Measurements from ENCODE around the gene USH2A. TPM values are rescaled to one million over a fixed set of nuclear protein-coding genes. Genes with fewer than 3 reads are reported as not detected.

USH2A gene
- total and polyA plus RNA-seq, 11 donors = 0.03 to 4.7 (median 1.7) TPM

- H3K9me3 ChIP-seq = no peaks in the 10 kb centered on the region
- WGBS, 4 donors = 68 to 81% (median 73%) methylated on average over 5 of the region's 5 CpGs
- ATAC-seq (no peak), DNase-seq (no peak)
- no peaks in the 10 kb centered on the region for H3K4me1 ChIP-seq
- no peak overlapping the region for H3K27ac ChIP-seq
- no peak for TF ChIP-seq CTCF (IDR thresholded peaks at IDR 0.05)
- no peak for TF ChIP-seq POLR2A (IDR thresholded peaks at IDR 0.05)
- H3K36me3 ChIP-seq = no peaks in the 10 kb centered on the region
- intact Hi-C loops (cut with DNase I) = no loop called here
- no peak overlapping the region for H3K4me3 ChIP-seq
- no peaks in the 10 kb centered on the region for H3K27me3 ChIP-seq
Observed at GRCh38 chr1:216081445-216081844, 341.8 kb downstream of the USH2A start.

- Histone ChIP-seq H3K4me1 (no peaks in the 10 kb centered on the region), H3K4me3 (no peak overlapping the region), H3K27ac (no peak overlapping the region), H3K36me3 (no peaks in the 10 kb centered on the region), H3K9me3 (no peaks in the 10 kb centered on the region), H3K27me3 (no peaks in the 10 kb centered on the region)
- intact Hi-C loops (cut with DNase I) = no loop called here
- TF ChIP-seq POLR2A (IDR thresholded peaks at IDR 0.05) (no peak), CTCF (IDR thresholded peaks at IDR 0.05) (no peak)
- ATAC-seq = no peak
- no peak for DNase-seq
- 77 to 84% (median 80%) methylated on average over 2 of the region's 2 CpGs for WGBS, 4 donors
Observed at GRCh38 chr1:216076751-216077150, 346.5 kb downstream of the USH2A start.

- TF ChIP-seq CTCF (IDR thresholded peaks at IDR 0.05) (no peak), POLR2A (IDR thresholded peaks at IDR 0.05) (no peak)
- Histone ChIP-seq H3K9me3 (no peaks in the 10 kb centered on the region), H3K4me3 (no peak overlapping the region), H3K27ac (no peak overlapping the region), H3K27me3 (no peaks in the 10 kb centered on the region), H3K36me3 (no peaks in the 10 kb centered on the region), H3K4me1 (no peaks in the 10 kb centered on the region)
- WGBS, 4 donors = 61 to 83% (median 71%) methylated on average over 3 of the region's 3 CpGs
- intact Hi-C loops (cut with DNase I) = no loop called here
- DNase-seq (no peak), ATAC-seq (no peak)
Observed at GRCh38 chr1:216075339-216075738, 347.9 kb downstream of the USH2A start.

- intact Hi-C loops (cut with DNase I) = no loop called here
- WGBS, 4 donors = 84 to 91% (median 86%) methylated on average over 8 of the region's 8 CpGs
- no peak for DNase-seq
- no peak overlapping the region for H3K27ac ChIP-seq
- no peaks in the 10 kb centered on the region for H3K4me1 ChIP-seq
- ATAC-seq = no peak
- H3K27me3 ChIP-seq = no peaks in the 10 kb centered on the region
- H3K4me3 ChIP-seq = no peak overlapping the region
- H3K36me3 ChIP-seq = no peaks in the 10 kb centered on the region
- H3K9me3 ChIP-seq = no peaks in the 10 kb centered on the region
- TF ChIP-seq POLR2A (IDR thresholded peaks at IDR 0.05) (no peak), CTCF (IDR thresholded peaks at IDR 0.05) (no peak)
Observed at GRCh38 chr1:216073793-216074595, 349.3 kb downstream of the USH2A start.
